Heart left ventricle (tissue), 16 donors: ENCODE results near the gene MARCOL. TPM values are rescaled to one million over a fixed set of nuclear protein-coding genes. Genes with fewer than 3 reads are reported as not detected.

Source experiments
- ATAC-seq, 4 donors: fragments of 200-7000 bp; cut with Tn5 transposase; one replicate each; pipeline ENCODE4 v1.9.1; 2020 to 2022; ENCODE audit warnings: moderate library complexity in 4 of 4, mild to moderate bottlenecking in 3 of 4, moderate number of reproducible peaks in 1 of 4
- DNase-seq, 5 donors: peaks; one replicate each; pipeline ENCODE4 v3.0.0-alpha.2; 2020
- H3K27ac ChIP-seq, 12 donors: fragments of 200-600 bp; sonication (generic) in 4 of 12; one replicate each; pipeline versions ENCODE4 v1.5.0 to v1.8.0; 2016 to 2022; ENCODE audit warnings: mild to moderate bottlenecking in 2 of 12
- H3K27me3 ChIP-seq, 9 donors: fragments of 200-600 bp; sonication (generic) in 2 of 9; one replicate each; pipeline versions ENCODE4 v1.5.1 to v1.8.0; 2016 to 2022; ENCODE audit warnings: mild to moderate bottlenecking in 3 of 9
- H3K36me3 ChIP-seq, 9 donors: fragments of 200-600 bp; sonication (generic) in 2 of 9; one replicate each; pipeline versions ENCODE4 v1.5.0 to v1.8.0; 2018 to 2022; ENCODE audit warnings: mild to moderate bottlenecking in 2 of 9
- H3K4me1 ChIP-seq, 12 donors: fragments of 200-600 bp; sonication (generic) in 4 of 12; one replicate each; pipeline versions ENCODE4 v1.5.0 to v1.8.0; 2016 to 2022; ENCODE audit warnings: mild to moderate bottlenecking in 3 of 12
- H3K4me3 ChIP-seq, 12 donors: fragments of 200-600 bp; sonication (generic) in 4 of 12; one replicate each; pipeline versions ENCODE4 v1.5.0 to v1.8.0; 2017 to 2022; ENCODE audit warnings: mild to moderate bottlenecking in 9 of 12, moderate library complexity in 4 of 12
- H3K9me3 ChIP-seq, 12 donors: fragments of 200-600 bp; sonication (generic) in 4 of 12; one replicate each; pipeline versions ENCODE4 v1.5.0 to v1.8.0; 2016 to 2022; ENCODE audit warnings: mild to moderate bottlenecking in 1 of 12
- CTCF ChIP-seq, 12 donors: fragments of 200-600 bp; sonication (generic) in 4 of 12; IDR thresholded peaks; one replicate each; pipeline versions ENCODE4 v1.5.0 to v1.8.0; 2018 to 2022; ENCODE audit warnings: antibody characterized with exemption in 12 of 12, mild to moderate bottlenecking in 5 of 12
- POLR2A ChIP-seq, 2 donors: fragments of 450-650 bp; IDR thresholded peaks; one replicate each; pipeline ENCODE4 v1.6.1; 2017; ENCODE audit warnings: antibody characterized with exemption in 2 of 2, mild to moderate bottlenecking in 2 of 2, moderate library complexity in 2 of 2
- WGBS, 4 donors: extraction: QIAGEN DNeasy Blood & Tissue Kit in 2 of 4; methylation state at CpG; one replicate each; pipeline versions ENCODE4 v1.1.5 to v1.1.7; 2013 to 2018; 5-methylcytosine and 5-hydroxymethylcytosine counted together
- intact Hi-C, 10 donors: fragments of 100-400 bp; cut with DNase I; formaldehyde crosslinking; loops; one replicate each; pipeline versions ENCODE4 v1.11.1 to v1.14.2; 2022
- polyA plus RNA-seq, 2 donors: library from polyadenylated mRNA; stranded (reverse); fragments of 200-250 nt; gene quantifications; one replicate each; pipeline ENCODE4 v1.2.3, GENCODE V29; 2013
- total RNA-seq, 9 donors: library from RNA; depleted of rRNA in 2 of 9; stranded (reverse); fragments of >200 nt in 2 of 9; fragmentation: NEBNext Ultra II Directional in 3 of 9; extraction: Animal tissue kit (Norgen Biotek cat#: 25700) in 3 of 9; gene quantifications; one replicate each; pipeline versions ENCODE4 v1.1.0 to v1.2.4, GENCODE V29; 2016 to 2023
- donor health status: ischemic (EF 13 %, LVEDD 7.1; RV severe dilation, severe dysfunction).
- donor health status: healthy with polysubstance abuse.
- donor health status: DM: no; HTN: yes; CAD: no.
- donor health status: DM: no; HTN: no; CAD: no.
- donor health status: ischemic (EF 25% LVEDD 6.9; RV normal size, moderate dysfunction).
- donor health status: ischemic (EF 25% LVEDD 5.7; RV mildly dilated, moderate dysfunction).
- donor health status: healthy.
- donor health status: DM: yes; HTN: yes; CAD: no.
- donor health status: ischemic (EF 35%, LVEDD 5.7; RV mildly dilated, moderate dysfunction).
- donor health status: nonischemic (EF 11% LVEDD 7.7; RV severe dilation, severe dysfunction).
- donor health status: DM: yes; HTN: yes; CAD: no.
- donor health status: PGD.
- donor health status: ischemic (EF 29% LVEDD 5.4; RV normal size, mild dysfunction).
- donor health status: nonischemic (EF 23%, LVEDD 6.1; RV moderate dilation, normal function).

Gene MARCOL
- total and polyA plus RNA-seq, 11 donors: not detected

- no peak for DNase-seq
- Histone ChIP-seq H3K4me3 (no peak overlapping the region), H3K4me1 (no peaks in the 10 kb centered on the region), H3K27ac (no peak overlapping the region), H3K36me3 (no peaks in the 10 kb centered on the region), H3K9me3 (no peaks in the 10 kb centered on the region), H3K27me3 (no peaks in the 10 kb centered on the region)
- TF ChIP-seq CTCF (IDR thresholded peaks at IDR 0.05) (no peak), POLR2A (IDR thresholded peaks at IDR 0.05) (no peak)
- no peak for ATAC-seq
- WGBS, 4 donors: 58 to 64% (median 60%) methylated on average over 4 of the region's 4 CpGs
- intact Hi-C loops: no loop called here
Measured at GRCh38 chr5:148237785-148238417, 424 bp upstream of the MARCOL start.

GRCh38 chr5:148248894-148249293 lies 10.6 kb downstream of the MARCOL start:
- no peaks in the 10 kb centered on the region for H3K27me3 ChIP-seq
- H3K36me3 ChIP-seq: no peaks in the 10 kb centered on the region
- intact Hi-C loops: no loop called here
- peaks cover 0 to 18% (median 0%) of the 10 kb centered on the region in 12 donors for H3K9me3 ChIP-seq
- no peak overlapping the region for H3K4me3 ChIP-seq
- TF ChIP-seq POLR2A (IDR thresholded peaks at IDR 0.05): no peak
- no peak for TF ChIP-seq CTCF (IDR thresholded peaks at IDR 0.05)
- H3K4me1 ChIP-seq: no peaks in the 10 kb centered on the region
- DNase-seq (no peak), ATAC-seq (no peak)
- no peak overlapping the region for H3K27ac ChIP-seq
- WGBS, 4 donors: 86 to 92% (median 89%) methylated on average over 2 of the region's 2 CpGs

GRCh38 chr5:148255456-148255855 lies 17.1 kb downstream of the MARCOL start:
- no peak overlapping the region for H3K27ac ChIP-seq
- intact Hi-C loops: no loop called here
- H3K36me3 ChIP-seq: no peaks in the 10 kb centered on the region
- ATAC-seq: no peak
- H3K27me3 ChIP-seq: no peaks in the 10 kb centered on the region
- no peak for DNase-seq
- no peaks in the 10 kb centered on the region for H3K4me1 ChIP-seq
- no peak for TF ChIP-seq CTCF (IDR thresholded peaks at IDR 0.05)
- no peak for TF ChIP-seq POLR2A (IDR thresholded peaks at IDR 0.05)
- peaks cover 0 to 50% (median 19%) of the 10 kb centered on the region in 12 donors for H3K9me3 ChIP-seq
- no peak overlapping the region for H3K4me3 ChIP-seq

GRCh38 chr5:148259288-148259687 lies 21.0 kb downstream of the MARCOL start:
- ATAC-seq (no peak), DNase-seq (no peak)
- H3K4me1 ChIP-seq: no peaks in the 10 kb centered on the region
- H3K27me3 ChIP-seq: no peaks in the 10 kb centered on the region
- whole genome bisulfite sequencing, 4 donors: 62 to 72% (median 69%) methylated on average over 2 of the region's 2 CpGs
- peaks cover 0 to 39% (median 19%) of the 10 kb centered on the region in 12 donors for H3K9me3 ChIP-seq
- TF ChIP-seq POLR2A (IDR thresholded peaks at IDR 0.05) (no peak), CTCF (IDR thresholded peaks at IDR 0.05) (no peak)
- no peak overlapping the region for H3K27ac ChIP-seq
- H3K36me3 ChIP-seq: no peaks in the 10 kb centered on the region
- no peak overlapping the region for H3K4me3 ChIP-seq
- intact Hi-C loops: no loop called here
